ENCODE results near the gene SLC16A9.
"Not testable (repeated sequence)": the region's sequence is repeated elsewhere in the genome, so short reads cannot be mapped to it uniquely, and the experiment has no call there.

SLC16A9 gene

GRCh38 chr10:59644841-59645240 is 64.8 kb downstream of the SLC16A9 start:
- Histone ChIP-seq H3K4me1 (no peaks in the 10 kb centered on the region), H3K4me2 (no peak overlapping the region), H4K20me1 (no peaks in the 10 kb centered on the region), H3K4me3 (no peak overlapping the region), H3K27ac (no peak overlapping the region), H3K9me3 (replicated peaks in 1 of 11) (peaks cover 32 to 42% (median 35%) of the 10 kb centered on the region in 11 experiments), H3K9ac (no peak overlapping the region), H3K27me3 (no peaks in the 10 kb centered on the region), H3K36me3 (0 out of 22 replicates have a peak, but pooled peaks cover 0 to 3% (median 0%) of the 10 kb centered on the region in 11 experiments)
- no peak for TF ChIP-seq Cebpa-rat (IDR thresholded peaks at IDR 0.05)

GRCh38 chr10:59641688-59642087 is 68.0 kb downstream of the SLC16A9 start:
- not testable (repeated sequence) for H3K4me3 ChIP-seq, H3K36me3 ChIP-seq, H3K27me3 ChIP-seq, H3K4me2 ChIP-seq, H3K27ac ChIP-seq, H4K20me1 ChIP-seq, H3K9ac ChIP-seq, H3K4me1 ChIP-seq
- H3K9me3 ChIP-seq (replicated peaks in 1 of 11) = peaks cover 35 to 42% (median 39%) of the 10 kb centered on the region in 11 experiments

- no peak for TF ChIP-seq Cebpa-rat (IDR thresholded peaks at IDR 0.05)
- Histone ChIP-seq H3K9me3 (replicated peaks in 1 of 11) (peaks cover 10 to 16% (median 12%) of the 10 kb centered on the region in 11 experiments; a peak in 19 of 22 replicates), H3K36me3 (no peaks in the 10 kb centered on the region), H4K20me1 (no peaks in the 10 kb centered on the region), H3K9ac (no peak overlapping the region), H3K27me3 (no peaks in the 10 kb centered on the region), H3K4me1 (no peaks in the 10 kb centered on the region), H3K4me3 (no peak overlapping the region), H3K27ac (no peak overlapping the region), H3K4me2 (no peak overlapping the region)
These were observed 74.0 kb downstream of the SLC16A9 start for GRCh38 chr10:59635502-59636290.

- TF ChIP-seq Cebpa-rat (IDR thresholded peaks at IDR 0.05) = no peak
These were observed 75.5 kb downstream of the SLC16A9 start for GRCh38 chr10:59634102-59634501.

GRCh38 chr10:59633063-59633462 is 76.6 kb downstream of the SLC16A9 start:
- Histone ChIP-seq H3K4me3 (no peak overlapping the region), H3K27ac (no peak overlapping the region), H3K4me1 (no peaks in the 10 kb centered on the region), H3K36me3 (no peaks in the 10 kb centered on the region), H4K20me1 (no peaks in the 10 kb centered on the region), H3K9me3 (replicated peaks in 1 of 11) (peaks cover 10 to 16% (median 12%) of the 10 kb centered on the region in 11 experiments; a peak in 19 of 22 replicates), H3K27me3 (no peaks in the 10 kb centered on the region), H3K9ac (no peak overlapping the region), H3K4me2 (no peak overlapping the region)
- TF ChIP-seq Cebpa-rat (IDR thresholded peaks at IDR 0.05) = no peak

More at GRCh38 chr10:59634102-59634501, 75.5 kb downstream of the SLC16A9 start:
- H4K20me1 ChIP-seq = no peaks in the 10 kb centered on the region
- H3K36me3 ChIP-seq = no peaks in the 10 kb centered on the region
- no peak overlapping the region for H3K27ac ChIP-seq
- no peak overlapping the region for H3K4me2 ChIP-seq
- no peak overlapping the region for H3K9ac ChIP-seq
- H3K9me3 ChIP-seq (replicated peaks in 1 of 11) = peaks cover 10 to 16% (median 12%) of the 10 kb centered on the region in 11 experiments; a peak in 19 of 22 replicates
- H3K4me1 ChIP-seq = no peaks in the 10 kb centered on the region
- no peak overlapping the region for H3K4me3 ChIP-seq
- H3K27me3 ChIP-seq = no peaks in the 10 kb centered on the region

- H3K27ac ChIP-seq = no peak overlapping the region
- no peak overlapping the region for H3K4me2 ChIP-seq
- TF ChIP-seq Cebpa-rat (IDR thresholded peaks at IDR 0.05) = no peak
These were observed 77.5 kb downstream of the SLC16A9 start for GRCh38 chr10:59631882-59632807.

GRCh38 chr10:59631237-59631636 is 78.4 kb downstream of the SLC16A9 start:
- H3K27ac ChIP-seq = no peak overlapping the region
- H3K4me2 ChIP-seq = no peak overlapping the region
- H3K9me3 ChIP-seq (replicated peaks in 1 of 11) = peaks cover 0 to under 1% (median 0%) of the 10 kb centered on the region in 11 experiments; a peak in 1 of 22 replicates
- no peaks in the 10 kb centered on the region for H3K36me3 ChIP-seq
- TF ChIP-seq Cebpa-rat (IDR thresholded peaks at IDR 0.05) = no peak
- no peaks in the 10 kb centered on the region for H3K27me3 ChIP-seq
- H3K4me1 ChIP-seq = peaks cover 0 to 4% (median 3%) of the 10 kb centered on the region in 10 experiments; a peak in 7 of 20 replicates
- no peak overlapping the region for H3K9ac ChIP-seq
- H3K4me3 ChIP-seq = no peak overlapping the region
- no peaks in the 10 kb centered on the region for H4K20me1 ChIP-seq

More at GRCh38 chr10:59631882-59632807, 77.5 kb downstream of the SLC16A9 start:
- no peaks in the 10 kb centered on the region for H3K4me1 ChIP-seq
- no peak overlapping the region for H3K9ac ChIP-seq
- no peaks in the 10 kb centered on the region for H3K36me3 ChIP-seq
- no peaks in the 10 kb centered on the region for H3K27me3 ChIP-seq
- H4K20me1 ChIP-seq = no peaks in the 10 kb centered on the region
- H3K9me3 ChIP-seq (replicated peaks in 1 of 11) = peaks cover 4 to 9% (median 6%) of the 10 kb centered on the region in 11 experiments; a peak in 18 of 22 replicates
- no peak overlapping the region for H3K4me3 ChIP-seq

- H3K9ac ChIP-seq = no peak overlapping the region
These were observed 80.7 kb downstream of the SLC16A9 start for GRCh38 chr10:59628965-59629364.

GRCh38 chr10:59628456-59628855 is 81.2 kb downstream of the SLC16A9 start:
- no peak overlapping the region for H3K4me3 ChIP-seq
- no peaks in the 10 kb centered on the region for H3K9me3 ChIP-seq (replicated peaks in 1 of 11)
- no peak for TF ChIP-seq Cebpa-rat (IDR thresholded peaks at IDR 0.05)
- peaks cover 0 to 6% (median 4%) of the 10 kb centered on the region in 10 experiments; a peak in 7 of 20 replicates for H3K4me1 ChIP-seq
- H3K27ac ChIP-seq = no peak overlapping the region
- no peaks in the 10 kb centered on the region for H4K20me1 ChIP-seq
- no peaks in the 10 kb centered on the region for H3K36me3 ChIP-seq
- H3K4me2 ChIP-seq = no peak overlapping the region
- H3K27me3 ChIP-seq = no peaks in the 10 kb centered on the region
- no peak overlapping the region for H3K9ac ChIP-seq

More at GRCh38 chr10:59628965-59629364, 80.7 kb downstream of the SLC16A9 start:
- no peaks in the 10 kb centered on the region for H3K36me3 ChIP-seq
- H4K20me1 ChIP-seq = no peaks in the 10 kb centered on the region
- H3K4me2 ChIP-seq = no peak overlapping the region
- no peak overlapping the region for H3K4me3 ChIP-seq
- no peak for TF ChIP-seq Cebpa-rat (IDR thresholded peaks at IDR 0.05)
- no peaks in the 10 kb centered on the region for H3K27me3 ChIP-seq
- no peaks in the 10 kb centered on the region for H3K9me3 ChIP-seq (replicated peaks in 1 of 11)
- peaks cover 0 to 6% (median 4%) of the 10 kb centered on the region in 10 experiments; a peak in 7 of 20 replicates for H3K4me1 ChIP-seq
- H3K27ac ChIP-seq = no peak overlapping the region

All from BLaER1 treated with 17β-estradiol and CSF1 and Interleukin-3, amounts not matched to agents 10 nM and 100 nM (cell line).